GM12864 (cell line): ENCODE results near the gene INS.

Experiments
- DNase-seq: peaks from one replicate; pipeline ENCODE4 v3.0.0-alpha.2; 2011; ENCODE audit warnings: low read depth
- H3K4me3 ChIP-seq: 2 replicates; pipeline ENCODE4 v1.5.1; 2011; ENCODE audit warnings: mild to moderate bottlenecking, low read depth, low read length, control low read depth
- TF ChIP-seq, protein P1 (sequence below): IDR thresholded peaks from 2 replicates; pipeline ENCODE4 v1.5.1; 2011; ENCODE audit warnings: low read depth, mild to moderate bottlenecking, moderate library complexity, low read length, control low read depth, inconsistent platforms; ENCODE audit errors: missing control alignments

INS gene

DNA sequence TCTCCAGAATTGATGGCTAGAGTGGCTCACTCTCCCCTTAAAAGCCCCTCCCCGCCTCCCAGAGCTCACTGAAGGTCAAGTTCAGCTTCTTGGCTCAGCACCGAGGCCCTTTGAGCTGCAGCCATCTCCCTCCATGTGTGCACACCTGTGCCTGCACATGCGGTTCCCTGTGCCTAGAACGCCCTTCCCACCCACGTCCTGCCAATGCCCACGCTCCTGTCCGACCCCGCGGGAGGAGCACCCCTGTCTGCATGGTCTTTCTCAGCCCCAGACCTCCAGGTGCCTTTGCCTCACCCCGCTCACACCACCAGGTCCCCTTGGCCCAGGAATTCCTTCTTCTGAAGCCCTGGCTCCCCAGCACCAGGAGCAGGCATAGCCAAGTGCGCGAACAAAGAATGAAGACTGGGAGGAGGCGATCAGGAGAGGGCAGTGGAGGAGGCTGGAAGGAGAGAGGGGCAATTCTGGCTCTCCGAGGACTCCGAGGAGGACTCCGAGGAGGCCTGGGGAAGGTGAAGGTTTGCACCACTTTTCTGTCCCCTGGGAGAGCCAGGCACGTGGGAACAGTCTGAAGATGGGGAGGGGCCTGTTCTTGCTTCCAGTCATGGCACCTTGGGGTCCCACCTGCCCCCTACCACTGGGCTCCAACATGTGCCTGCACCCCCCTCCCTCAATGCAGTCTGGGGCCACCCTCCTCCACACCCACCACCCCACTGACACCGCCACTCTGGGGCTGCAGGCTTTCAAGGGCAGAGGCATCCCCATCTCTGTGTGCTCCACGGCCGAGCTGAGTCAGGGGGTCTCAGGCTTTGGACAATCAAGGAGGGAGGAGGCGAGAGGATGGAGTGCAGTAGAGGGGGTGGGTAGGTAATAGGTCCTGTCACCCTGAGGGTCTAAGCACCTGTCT lies 39.5 kb downstream of the INS start:
- H3K4me3 ChIP-seq: no peak overlapping the region
- no peak for DNase-seq
- TF ChIP-seq, protein P1, sequence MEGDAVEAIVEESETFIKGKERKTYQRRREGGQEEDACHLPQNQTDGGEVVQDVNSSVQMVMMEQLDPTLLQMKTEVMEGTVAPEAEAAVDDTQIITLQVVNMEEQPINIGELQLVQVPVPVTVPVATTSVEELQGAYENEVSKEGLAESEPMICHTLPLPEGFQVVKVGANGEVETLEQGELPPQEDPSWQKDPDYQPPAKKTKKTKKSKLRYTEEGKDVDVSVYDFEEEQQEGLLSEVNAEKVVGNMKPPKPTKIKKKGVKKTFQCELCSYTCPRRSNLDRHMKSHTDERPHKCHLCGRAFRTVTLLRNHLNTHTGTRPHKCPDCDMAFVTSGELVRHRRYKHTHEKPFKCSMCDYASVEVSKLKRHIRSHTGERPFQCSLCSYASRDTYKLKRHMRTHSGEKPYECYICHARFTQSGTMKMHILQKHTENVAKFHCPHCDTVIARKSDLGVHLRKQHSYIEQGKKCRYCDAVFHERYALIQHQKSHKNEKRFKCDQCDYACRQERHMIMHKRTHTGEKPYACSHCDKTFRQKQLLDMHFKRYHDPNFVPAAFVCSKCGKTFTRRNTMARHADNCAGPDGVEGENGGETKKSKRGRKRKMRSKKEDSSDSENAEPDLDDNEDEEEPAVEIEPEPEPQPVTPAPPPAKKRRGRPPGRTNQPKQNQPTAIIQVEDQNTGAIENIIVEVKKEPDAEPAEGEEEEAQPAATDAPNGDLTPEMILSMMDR: no peak

DNA sequence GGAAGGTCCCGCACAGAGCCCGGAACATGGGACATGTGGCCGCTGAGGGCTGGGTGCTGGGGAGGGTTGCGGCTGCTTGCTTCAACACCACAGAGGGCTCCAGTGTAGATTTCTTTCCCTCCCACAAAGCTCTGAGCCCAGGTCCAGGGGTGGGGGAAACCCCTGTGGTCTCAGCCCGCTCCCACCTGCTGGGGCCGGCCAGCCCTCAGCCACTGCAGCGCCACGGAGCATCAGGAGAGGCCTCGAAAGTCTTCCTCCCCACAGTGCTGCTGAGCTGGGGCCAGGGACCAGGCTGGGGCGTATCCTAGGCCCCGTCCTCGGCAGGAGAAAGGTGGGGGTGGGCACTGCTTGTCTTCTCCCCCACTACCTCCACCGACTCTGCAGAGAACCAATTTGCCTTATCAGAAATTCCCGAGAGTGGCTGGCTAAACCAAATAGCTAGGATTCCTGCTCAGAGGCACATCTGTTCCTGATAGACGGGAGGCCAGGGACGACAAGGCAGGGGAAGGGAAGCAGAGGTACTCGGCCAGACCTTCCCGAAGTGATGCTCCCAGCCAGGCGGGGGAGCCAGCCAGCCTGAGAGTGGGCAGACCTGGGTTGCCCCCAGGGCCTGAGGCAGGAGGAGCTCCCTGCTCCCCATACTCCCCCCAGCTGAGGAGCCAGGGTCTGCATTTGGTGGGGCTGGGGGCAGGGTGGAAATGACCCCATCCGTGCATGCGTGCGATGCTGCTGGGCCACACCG lies 40.5 kb downstream of the INS start:
- TF ChIP-seq, protein P1: no peak
- no peak overlapping the region for H3K4me3 ChIP-seq
- no peak for DNase-seq

DNA sequence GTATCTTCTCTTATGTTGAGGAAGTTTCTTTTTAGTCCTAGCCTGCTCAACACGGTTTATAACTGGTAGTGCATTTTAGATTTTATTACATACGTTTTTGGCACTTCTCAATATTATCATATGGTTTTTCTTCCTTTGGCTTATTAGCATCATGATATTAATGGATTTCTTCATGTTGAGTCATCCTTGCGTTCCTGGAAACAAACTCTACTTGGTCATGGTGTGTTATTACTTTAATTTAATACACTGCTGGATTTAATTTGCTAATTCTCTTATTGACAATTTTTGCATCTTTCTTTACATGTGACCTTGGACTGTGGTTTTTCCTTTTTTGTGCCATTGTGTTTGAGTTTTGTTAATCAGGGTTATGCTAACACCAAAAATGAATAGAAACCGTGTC lies 42.3 kb downstream of the INS start:
- TF ChIP-seq, protein P1: no peak
- no peak for DNase-seq
- H3K4me3 ChIP-seq: no peak overlapping the region

DNA sequence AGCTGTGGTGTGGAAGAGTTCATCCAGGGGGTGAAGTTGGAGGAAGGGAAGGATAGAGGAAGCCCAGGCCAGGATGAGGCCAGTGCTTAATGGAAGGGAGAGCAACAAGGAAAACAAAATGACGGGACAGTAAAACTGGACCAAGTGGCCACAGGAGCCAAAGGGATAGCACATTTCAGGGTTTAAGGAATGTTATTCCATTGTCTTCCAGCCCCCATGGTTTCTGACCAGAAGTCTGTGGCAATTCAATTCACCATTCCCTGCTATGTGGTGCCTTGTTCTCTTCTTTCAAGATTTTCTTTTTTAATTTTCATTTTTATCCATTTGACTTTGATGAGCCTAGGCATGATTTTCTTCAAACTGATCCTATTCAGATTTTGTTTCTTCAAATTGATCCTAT lies 44.3 kb downstream of the INS start:
- TF ChIP-seq, protein P1: no peak
- DNase-seq: no peak
- no peak overlapping the region for H3K4me3 ChIP-seq

DNA sequence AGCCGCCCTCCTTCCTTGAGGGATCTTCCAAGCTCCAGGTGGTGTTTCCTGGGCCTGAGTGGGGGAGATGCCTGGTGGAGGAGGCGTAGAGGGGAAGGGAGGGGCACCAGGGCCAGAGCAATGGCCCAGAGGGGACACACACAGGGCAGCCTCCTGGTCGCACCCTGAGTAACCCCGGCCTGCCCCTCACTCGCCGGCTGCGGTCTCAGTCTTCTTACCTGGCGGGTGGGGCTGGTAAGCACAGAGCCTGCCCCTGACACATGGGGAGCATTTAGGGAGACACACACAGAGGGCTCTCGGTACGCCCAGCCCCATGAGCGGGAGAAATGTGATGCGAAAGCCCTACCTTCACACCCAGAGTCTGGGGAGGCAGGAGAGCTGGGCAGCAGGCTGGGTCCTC lies 45.7 kb downstream of the INS start:
- H3K4me3 ChIP-seq: no peak overlapping the region
- no peak for DNase-seq
- TF ChIP-seq, protein P1: no peak

DNA sequence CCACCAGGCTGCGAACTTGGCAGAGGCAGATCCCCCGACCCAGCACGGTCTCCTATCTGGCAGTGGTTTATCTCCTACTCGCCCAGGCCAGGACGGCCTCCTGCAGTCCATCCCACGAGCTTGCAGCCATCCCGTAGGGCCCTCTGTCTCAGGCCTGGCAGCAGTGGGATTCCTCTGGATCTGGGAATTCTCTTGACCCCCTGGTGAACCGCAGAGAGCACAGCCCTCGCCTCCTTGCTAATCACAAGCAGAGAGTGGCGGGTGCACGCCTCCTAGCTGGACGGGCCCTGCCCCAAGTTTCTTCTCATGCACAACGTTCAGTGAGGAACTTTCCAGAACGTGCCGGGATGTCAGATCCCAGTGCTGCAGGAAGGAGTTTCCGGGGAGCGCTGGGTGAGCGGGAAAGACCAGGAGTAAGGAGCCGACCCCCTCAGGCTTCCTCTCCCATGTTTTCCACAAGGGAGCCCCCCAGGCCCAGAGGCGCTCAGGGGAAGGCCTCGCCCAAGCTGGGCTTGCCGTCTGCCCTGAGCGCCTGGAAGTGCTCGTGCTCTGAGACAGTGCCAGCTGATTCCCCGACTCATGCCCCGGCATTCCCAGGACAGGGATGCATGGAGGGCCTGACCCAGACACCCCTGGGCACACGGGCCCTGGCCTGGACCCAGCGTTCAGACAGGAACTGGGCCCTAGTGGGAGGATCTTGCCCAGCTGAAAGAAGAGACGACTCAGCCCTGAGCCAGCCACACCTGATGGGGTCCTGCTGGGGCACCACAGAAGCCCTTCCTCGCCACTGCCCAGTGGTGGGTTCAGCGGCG lies 46.4 kb downstream of the INS start:
- no peak for DNase-seq
- TF ChIP-seq, protein P1: no peak
- H3K4me3 ChIP-seq: no peak overlapping the region
